NCI-H526 (cell line): ENCODE data around the gene INPP5A.
A peak's percentile ranks its signal among the peaks of the same experiment; 100 is the strongest.
"Not testable (repeated sequence)": the region's sequence is repeated elsewhere in the genome, so short reads cannot be mapped to it uniquely, and the experiment has no call there.

ENCODE experiments used
- DNase-seq, 2 experiments: peaks; one replicate each; lab custom pipeline; 2025; lab: John Stamatoyannopoulos, UW

INPP5A gene

DNA sequence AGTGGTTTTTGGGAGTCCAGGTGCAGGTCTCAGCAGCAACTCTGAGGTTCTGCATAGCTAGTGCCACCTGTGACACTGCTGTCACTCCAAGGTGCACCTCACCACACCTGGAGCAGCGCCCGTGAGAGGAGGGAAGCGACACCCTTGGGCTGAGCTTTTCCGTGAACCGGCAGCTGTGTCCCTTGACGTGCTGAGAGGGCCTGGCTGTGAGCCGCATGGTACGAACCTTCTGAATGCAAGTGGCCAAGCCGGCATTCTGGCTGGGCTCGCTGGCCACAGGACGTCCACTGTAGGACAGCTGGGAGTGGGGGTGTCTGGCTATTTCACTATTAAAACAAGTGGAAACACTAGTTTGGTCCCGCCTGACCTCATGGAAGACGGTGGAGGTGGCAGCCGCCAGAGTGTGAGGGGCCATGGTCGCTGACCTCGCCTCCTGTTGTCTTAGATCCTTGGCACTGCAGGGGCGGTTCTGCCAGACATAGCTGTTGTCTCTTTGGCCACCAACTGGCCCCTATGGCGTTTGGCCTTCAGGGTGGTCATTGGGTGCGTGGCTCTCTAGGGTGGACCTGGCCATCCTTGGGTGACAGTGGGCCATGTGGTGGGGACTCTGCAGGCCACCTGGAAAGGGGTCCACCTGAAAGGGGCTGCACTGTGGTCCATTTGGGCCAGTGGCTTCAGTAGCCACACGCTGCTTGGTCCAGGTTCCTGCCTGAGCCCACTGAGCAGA is 12.9 kb downstream of the INPP5A start:
- no peak for DNase-seq

DNA sequence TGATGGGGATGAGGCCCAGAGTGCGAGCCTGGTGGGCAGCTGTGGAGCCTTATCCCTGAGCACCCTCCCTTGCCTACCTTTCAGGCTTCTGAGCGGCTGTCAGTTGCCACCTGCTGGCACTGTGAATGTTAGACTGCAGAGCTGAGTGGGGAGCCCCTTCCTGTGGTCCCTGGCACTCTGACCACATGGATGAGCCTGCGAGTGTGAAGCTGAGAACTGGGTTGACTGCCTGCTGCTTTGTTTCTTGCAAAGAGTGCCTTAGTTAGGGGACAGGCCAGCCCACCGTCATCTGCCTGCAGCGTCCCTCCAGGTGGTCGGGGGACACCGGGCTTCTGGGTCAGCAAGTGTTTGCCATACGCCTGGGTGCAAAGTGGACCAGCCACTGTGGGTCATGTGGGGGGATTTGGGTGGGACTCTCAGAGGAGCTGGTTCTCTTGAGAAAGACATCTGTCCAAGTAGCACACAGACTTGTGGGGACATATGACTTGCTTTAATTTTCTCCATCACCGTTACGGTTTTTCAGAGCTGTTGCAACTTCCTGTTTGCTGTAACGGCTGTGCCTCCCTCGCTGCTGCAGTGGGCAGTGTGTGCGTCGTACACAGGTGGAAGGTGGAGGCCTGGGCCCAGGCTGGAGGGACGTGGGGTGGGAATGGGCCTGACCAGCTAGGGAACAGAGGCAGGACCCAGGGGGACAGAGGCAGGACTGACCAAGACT is 13.7 kb downstream of the INPP5A start:
- DNase-seq: no peak

DNA sequence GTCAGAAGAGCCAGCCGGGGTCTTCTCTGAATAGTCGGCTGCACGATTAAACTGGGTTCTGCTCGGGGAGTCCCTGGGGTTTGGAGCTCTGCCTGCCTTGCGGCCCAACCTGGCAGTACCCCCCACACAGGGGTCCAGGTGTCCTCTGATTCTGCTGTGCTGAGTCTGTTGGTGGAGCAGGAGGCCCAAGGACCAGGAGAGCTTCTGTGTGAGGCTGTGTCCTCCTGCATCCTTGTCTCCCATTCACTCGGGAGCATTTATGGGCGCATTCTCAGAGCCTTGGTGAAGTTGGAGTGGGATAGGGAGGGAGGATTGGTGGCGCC is 14.2 kb downstream of the INPP5A start:
- DNase-seq: no peak

DNA sequence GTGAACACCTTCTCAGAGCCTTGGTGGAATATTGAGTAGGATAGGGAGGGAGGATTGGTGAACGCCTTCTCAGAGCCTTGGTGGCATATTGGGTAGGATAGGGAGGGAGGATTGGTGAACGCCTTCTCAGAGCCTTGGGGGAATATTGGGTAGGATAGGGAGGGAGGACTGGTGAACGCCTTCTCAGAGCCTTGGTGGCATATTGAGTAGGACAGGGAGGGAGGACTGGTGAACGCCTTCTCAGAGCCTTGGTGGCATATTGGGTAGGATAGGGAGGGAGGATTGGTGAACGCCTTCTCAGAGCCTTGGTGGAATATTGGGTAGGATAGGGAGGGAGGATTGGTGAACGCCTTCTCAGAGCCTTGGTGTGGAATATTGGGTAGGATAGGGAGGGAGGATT is 15.0 kb downstream of the INPP5A start:
- not testable (repeated sequence) for DNase-seq

DNA sequence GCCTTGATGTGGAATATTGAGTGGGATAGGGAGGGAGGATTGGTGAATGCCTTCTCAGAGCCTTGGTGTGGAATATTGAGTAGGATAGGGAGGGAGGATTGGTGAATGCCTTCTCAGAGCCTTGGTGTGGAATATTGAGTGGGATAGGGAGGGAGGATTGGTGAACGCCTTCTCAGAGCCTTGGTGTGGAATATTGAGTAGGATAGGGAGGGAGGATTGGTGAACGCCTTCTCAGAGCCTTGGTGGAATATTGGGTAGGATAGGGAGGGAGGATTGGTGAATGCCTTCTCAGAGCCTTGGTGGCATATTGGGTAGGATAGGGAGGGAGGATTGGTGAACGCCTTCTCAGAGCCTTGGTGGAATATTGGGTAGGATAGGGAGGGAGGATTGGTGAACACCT is 16.0 kb downstream of the INPP5A start:
- DNase-seq: not testable (repeated sequence)

DNA sequence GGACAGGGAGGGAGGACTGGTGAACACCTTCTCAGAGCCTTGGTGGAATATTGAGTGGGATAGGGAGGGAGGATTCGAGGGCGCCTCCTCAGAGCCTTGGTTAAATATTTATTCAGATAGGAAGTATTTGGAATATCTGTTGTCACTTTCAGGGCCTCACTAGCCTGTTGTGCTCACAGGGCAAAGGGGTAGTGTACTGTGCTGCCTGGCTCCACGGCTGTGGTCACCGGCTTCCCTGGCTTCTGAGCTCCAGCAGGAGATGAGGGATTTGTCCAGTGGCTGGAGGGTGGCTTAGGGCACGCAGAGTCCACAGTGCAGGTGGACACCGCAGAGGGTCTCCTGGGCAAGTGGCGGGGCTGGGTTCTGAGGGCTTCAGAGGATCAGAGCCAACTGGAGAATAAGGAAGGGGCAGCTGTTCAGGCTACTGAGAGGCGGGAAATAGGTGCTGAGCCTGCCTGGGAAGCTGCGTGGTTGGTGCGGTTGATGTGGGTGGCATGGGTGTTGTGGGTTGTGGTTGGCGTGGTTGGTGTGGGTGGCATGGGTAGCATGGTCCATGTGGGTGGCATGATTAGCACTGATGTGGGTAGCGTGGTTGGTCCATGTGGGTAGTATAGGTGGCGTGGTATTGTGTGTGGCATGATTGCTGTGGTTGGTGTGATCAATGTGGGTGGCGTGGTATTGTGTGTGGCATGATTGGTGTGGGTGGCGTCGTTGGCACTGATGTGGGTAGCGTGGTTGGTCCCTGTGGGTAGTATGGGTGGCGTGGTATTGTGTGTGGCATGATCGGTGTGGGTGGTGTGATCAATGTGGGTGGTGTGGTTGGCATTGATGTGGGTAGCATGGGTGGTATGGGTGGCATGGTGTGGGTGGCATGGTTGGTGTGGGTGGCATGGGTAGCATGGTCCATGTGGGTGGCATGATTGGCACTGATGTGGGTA is 16.7 kb downstream of the INPP5A start:
- DNase-seq: no peak

DNA sequence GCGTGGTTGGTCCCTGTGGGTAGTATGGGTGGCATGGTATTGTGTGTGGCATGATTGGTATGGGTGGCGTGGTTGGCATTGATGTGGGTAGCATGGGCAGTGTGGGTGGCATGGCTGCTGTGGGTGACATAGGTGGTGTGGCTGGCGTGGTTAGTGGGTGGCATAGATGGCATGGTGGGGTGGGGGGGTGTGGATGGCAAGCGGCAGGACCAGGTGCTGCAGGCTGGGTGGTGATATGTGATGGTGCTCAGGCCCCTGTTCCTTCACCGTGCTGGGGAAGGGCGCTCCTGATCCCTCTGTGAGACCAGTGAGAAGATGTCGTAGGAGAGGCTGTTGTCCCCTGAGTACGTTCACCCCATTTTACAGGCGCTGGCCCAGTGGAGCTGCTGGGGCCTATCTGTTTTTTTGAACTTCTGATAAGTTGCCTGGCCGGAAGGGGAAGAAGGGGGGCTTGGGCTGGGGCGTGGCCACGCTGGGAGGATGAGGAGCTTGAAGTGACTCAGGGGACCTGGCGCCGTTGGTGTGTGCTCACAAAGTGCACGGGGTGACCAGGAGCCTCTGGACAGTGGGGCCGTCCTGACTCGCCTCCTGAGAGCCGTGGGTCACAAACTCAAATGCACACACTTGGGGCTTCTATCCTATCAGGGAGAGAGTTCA is 17.5 kb downstream of the INPP5A start:
- DNase-seq: no peak

DNA sequence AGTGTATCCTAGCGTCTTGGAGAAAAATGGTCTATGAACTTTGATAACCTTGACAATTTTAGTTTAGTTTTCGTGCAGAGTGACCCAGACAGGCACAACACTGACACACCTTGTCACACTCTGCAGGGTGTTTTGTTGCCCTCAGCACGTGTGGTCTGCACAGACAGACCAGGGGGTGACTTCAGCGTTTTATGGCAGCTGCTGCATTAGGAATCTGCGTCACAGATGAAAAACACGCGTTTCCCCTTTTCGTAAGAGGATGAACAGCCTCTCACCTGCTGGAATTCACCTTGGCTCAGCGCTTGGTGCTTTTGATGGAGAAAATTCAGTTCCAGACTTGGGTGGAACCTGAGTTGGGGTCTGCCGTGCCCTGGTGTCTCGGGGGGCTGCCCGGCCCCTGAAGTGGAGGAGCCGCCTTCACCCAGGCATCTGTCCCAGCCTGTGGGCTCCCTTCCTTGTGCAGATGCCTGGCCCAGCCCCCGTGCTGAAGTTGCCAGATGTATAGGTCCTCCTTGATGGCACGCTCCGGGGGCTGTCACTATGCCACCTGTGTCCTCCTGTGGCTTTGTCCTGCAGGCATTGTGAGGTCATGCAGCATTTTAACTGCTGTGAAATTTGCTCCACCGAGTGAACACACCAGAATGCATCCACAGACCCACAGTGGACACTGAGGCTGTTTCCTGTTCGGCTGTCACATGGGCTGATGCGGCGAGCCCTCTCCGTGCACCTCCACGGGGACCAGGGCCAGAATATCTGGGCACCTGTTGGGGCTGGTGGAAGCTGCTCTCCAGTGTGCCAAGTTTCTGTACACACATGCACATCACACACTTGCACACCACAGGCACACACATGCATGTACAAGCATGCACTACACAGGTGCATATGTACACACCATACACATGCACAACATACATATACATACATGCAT is 18.3 kb downstream of the INPP5A start:
- DNase-seq: no peak

DNA sequence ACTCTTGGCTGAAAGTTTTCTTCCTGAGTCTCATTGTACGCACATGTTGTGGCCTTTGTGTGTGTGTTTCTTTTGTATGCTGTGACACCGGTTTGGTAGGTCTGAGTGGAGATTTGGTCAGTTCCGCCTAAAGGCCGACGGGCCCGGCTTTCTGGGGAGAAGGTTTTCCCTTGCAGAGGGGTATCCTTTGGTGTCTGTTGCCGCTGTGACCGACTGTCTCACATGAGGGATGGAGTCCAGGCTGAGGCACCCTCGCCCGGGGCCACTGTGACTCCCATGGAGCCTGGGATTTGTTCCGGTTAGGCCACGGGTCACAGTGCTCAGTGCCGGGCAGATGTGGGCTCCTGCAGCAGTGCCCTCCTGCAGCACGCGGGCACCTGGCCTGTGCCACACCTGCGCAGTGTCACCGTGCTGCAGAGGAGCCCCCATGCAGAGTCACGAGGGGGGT is 19.4 kb downstream of the INPP5A start:
- no peak for DNase-seq

DNA sequence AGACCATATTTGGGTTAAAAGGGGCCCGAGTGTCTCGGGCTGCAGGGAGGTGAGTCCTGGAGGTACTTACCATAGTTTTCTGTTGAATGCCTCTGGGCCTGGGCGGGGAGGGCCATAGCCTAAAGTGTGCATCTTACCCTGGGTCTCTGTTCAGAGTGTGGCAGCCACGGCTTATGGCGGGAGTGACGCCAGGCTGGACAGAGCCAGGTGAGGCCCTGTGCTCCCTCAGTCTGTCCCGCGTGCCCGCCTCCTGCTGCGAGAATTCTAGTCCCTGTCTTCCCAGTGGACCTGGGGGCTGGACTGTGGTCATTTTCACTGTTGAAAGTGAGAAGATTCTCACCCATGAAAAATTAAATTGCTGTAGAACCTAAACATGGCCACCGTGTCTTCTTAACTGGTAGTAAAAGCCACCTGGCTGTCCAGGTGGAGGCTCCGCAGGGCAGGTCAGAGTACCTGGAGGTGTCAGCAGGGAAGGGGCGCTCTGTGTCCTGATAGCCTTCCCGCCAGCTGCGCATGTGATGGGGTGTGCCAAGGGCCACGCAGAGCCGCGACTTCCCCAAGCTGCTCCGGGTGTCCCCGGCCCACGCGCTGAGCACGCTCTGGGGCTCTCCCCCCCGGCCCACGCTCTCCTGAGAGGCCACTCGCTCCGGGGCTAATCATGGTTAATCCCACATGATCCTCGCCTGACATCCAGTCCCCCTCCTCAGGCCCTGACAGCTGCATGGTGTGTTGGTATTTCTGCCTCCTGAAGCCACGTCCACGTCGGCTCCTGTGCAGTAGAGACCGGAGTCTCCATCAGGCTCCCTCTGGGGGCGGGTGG is 20.3 kb downstream of the INPP5A start:
- DNase-seq: no peak

DNA sequence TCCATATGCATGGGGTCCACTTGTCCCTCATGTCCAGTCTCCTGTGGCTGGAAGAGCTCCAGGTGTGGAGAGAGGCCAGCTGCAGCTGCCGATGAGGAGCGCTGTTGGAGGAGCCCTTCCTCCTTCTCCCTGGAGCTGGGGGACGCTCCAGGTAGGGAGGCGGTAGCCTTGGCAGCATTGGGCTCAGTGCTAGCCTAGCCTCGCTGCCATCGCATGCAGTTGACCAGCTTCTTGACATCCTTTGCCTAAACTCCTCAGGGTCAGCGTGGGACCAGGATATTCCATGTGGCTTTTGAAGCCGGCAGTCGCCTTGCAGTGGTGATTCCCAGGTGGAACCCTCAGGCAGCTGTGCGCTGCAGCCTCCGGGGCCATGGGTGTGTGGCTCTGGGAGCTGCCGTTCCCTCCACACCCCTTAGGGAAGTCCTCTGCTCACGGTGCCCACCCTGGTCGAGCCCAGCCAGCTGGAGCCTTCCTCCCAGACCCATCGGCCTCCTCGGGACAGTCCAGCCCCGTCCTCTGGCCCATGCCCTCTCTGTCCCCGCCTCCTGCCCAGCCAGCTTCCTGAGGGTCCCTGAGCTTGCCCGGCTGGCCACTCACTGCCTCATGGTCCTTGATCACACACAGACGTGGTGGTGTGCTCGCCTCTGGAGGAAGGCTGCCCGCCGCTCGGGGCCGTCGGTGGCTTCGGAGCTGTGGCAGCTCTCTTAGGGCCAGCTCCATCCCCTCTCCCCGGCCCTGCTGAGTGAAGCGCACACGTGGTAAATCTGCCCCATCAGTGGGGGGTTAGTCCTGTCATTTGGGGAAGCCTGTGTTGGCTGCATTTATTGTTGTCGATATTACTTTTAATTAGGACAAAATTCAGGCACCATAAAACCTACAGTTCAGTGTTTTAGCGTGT is 21.2 kb downstream of the INPP5A start:
- DNase-seq: no peak

DNA sequence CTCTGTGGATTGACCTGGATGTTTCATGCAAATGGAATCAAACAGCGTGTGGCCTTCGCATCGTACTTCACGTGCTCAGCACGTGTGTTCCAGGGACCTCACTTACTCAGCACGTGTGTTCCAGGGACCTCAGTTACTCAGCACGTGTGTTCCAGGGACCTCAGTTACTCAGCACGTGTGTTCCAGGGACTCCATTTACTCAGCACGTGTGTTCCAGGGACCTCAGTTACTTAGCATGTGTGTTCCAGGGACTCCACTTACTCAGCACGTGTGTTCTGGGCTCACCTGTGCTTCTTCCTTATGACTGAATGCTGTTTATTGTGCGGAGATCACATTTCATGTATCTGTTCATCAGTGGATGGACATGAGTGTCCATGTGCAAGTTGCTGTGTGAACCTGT is 22.0 kb downstream of the INPP5A start:
- peak in 1 of 2 experiments; percentile 16 for DNase-seq

DNA sequence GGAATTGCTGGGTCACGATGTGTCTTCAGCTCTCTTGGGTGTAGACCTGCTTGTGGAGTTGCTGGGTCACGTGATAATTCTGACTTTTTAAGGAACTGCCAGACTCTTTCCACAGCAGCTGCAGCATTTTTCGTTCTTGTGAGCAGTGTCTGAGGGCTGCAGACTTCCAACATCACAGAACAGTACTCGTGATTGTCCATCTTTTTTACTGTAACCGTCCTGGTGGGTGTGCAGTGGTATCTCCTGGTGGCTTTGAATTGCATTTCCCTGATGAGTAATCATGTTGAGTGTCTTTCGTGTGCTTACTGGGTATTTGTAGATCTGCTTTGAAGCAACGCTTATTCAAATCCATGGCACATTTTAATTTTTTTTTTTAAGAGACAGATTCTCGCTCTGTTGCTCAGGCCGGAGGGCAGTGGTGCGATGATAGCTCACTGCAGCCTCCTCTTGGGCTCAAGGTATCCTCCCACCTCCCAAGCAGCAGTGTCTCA is 22.7 kb downstream of the INPP5A start:
- peak; percentile 73 to 85 for DNase-seq

DNA sequence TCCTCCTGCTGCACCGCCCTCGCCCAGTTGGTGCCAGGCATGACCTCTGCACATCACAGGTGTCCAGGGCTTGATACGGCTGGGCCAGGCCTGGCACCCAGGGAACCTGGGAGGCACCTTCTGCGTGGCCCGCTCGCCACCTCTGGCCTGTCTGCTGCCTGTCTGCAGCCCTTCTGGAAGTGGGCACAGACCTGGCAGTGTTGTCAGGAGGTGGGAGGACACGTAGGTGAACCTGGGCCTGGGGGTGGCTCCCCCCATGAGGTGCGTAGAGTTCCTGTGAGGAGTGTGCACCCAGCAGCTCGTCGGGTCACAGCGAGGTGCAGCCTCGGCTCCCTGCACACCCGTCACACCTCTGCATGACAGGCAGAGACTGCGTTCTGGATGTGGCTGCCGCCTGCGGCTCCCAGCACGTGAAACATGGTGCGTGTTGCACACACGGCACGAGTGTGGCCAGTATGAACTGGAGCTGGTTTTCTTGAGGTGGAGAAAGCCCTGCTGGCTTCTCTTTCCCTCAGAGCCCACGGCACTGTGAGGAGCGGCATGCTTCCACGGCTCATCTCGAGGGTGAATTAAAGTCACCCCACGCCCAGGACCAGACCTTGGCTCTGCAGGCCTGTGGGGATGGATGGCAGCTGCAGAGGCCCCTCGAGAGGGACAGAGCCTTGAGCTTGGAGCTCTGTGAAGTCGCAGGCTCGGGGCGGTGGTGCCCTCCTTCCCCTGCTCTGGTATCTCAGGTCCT is 24.8 kb downstream of the INPP5A start:
- DNase-seq: no peak

DNA sequence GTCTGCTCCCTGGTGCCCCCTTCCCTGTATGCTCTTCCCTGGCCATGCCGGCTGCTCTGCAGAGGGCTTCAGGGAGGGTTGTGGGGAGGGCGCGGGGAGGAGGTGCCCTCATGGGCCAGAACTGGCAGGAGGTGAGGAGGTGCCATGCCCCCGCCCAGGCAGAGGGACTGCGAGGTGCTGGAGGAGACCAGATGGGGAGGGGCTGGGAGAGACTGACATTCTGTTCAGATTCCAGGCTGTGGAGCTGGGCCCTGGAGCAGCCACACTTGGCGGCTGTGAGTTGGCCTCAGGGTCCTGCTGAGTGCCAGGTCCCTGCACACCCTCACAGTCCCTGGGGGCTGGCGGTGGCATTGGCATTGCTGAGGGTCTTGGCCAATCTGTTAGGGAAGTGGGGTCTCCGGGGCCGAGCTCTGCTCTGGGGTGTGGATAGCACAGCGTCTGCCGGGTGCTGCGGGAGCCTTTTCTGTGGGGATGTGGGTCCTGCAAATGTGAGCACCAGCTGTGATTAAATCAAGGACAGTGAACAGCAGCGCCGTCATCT is 25.4 kb downstream of the INPP5A start:
- no peak for DNase-seq

DNA sequence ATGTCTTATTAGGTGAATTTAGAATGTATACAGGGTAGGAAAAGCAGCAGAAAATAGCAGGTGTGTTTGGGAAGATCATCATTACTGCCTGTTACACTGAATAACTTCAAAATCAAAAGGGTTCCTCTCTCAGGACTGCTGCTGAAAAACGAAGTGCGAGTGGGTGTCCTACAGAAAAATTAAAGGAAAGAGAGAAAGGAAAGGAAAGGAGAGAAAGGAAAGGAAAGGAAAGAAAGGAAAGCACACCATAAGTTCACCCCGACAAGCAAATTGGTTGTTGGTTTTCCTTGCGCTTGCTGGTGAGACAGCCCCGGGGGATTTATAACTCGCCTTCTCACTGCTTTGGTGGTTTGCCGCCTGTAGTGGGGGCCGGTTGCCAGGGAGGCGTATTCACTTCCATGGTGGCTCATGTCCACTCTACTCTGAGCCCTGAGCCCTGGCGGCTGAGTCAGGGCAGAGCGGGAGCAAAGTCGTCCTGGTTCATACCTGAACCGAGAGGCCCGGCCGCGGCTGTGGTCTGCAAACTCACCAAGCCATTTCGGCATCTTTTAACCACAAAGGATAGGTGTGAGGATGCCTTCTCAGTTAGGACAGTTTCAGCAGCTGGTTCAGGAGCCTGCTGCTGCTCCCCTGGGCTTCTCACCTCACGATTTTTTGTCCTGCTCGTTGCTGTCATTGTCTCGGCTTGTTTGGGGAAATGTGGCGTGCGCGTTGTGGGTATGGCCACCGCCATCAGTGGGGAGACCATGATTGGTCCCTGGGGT is 26.1 kb downstream of the INPP5A start:
- peak; percentile 28 to 83 for DNase-seq

DNA sequence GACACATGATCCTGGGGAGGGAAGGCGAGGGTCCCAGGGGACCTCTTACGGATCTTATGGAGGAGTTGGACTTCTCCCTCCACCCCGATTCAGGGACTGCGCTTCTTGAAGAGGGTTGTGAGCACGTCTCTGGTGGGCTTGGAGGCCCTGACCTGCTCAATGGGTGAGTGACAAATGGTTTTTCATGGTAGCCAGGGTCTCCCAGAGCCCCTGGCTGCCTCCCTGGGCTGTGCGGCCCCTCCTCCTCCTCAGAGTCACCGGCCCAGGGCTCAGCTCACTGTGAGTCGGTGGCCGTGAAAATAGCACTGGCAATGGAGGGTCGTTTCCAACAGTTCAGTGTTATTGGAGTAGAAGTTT is 26.6 kb downstream of the INPP5A start:
- peak in 1 of 2 experiments; percentile 73 for DNase-seq
